ENCODE results near the gene SPSB2.

- TF ChIP-seq, protein P1, sequence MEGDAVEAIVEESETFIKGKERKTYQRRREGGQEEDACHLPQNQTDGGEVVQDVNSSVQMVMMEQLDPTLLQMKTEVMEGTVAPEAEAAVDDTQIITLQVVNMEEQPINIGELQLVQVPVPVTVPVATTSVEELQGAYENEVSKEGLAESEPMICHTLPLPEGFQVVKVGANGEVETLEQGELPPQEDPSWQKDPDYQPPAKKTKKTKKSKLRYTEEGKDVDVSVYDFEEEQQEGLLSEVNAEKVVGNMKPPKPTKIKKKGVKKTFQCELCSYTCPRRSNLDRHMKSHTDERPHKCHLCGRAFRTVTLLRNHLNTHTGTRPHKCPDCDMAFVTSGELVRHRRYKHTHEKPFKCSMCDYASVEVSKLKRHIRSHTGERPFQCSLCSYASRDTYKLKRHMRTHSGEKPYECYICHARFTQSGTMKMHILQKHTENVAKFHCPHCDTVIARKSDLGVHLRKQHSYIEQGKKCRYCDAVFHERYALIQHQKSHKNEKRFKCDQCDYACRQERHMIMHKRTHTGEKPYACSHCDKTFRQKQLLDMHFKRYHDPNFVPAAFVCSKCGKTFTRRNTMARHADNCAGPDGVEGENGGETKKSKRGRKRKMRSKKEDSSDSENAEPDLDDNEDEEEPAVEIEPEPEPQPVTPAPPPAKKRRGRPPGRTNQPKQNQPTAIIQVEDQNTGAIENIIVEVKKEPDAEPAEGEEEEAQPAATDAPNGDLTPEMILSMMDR (tag by site-specific recombination; IDR thresholded peaks at IDR 0.05), result no peak
- TF ChIP-seq, protein P2, sequence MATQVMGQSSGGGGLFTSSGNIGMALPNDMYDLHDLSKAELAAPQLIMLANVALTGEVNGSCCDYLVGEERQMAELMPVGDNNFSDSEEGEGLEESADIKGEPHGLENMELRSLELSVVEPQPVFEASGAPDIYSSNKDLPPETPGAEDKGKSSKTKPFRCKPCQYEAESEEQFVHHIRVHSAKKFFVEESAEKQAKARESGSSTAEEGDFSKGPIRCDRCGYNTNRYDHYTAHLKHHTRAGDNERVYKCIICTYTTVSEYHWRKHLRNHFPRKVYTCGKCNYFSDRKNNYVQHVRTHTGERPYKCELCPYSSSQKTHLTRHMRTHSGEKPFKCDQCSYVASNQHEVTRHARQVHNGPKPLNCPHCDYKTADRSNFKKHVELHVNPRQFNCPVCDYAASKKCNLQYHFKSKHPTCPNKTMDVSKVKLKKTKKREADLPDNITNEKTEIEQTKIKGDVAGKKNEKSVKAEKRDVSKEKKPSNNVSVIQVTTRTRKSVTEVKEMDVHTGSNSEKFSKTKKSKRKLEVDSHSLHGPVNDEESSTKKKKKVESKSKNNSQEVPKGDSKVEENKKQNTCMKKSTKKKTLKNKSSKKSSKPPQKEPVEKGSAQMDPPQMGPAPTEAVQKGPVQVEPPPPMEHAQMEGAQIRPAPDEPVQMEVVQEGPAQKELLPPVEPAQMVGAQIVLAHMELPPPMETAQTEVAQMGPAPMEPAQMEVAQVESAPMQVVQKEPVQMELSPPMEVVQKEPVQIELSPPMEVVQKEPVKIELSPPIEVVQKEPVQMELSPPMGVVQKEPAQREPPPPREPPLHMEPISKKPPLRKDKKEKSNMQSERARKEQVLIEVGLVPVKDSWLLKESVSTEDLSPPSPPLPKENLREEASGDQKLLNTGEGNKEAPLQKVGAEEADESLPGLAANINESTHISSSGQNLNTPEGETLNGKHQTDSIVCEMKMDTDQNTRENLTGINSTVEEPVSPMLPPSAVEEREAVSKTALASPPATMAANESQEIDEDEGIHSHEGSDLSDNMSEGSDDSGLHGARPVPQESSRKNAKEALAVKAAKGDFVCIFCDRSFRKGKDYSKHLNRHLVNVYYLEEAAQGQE (tag by site-specific recombination; IDR thresholded peaks at IDR 0.05), result no peak
- no peak for TF ChIP-seq ZNF114 (tag by site-specific recombination; IDR thresholded peaks at IDR 0.05)
- no peak for TF ChIP-seq OSR2 (tag by site-specific recombination; IDR thresholded peaks at IDR 0.05)
- TF ChIP-seq, protein P3, sequence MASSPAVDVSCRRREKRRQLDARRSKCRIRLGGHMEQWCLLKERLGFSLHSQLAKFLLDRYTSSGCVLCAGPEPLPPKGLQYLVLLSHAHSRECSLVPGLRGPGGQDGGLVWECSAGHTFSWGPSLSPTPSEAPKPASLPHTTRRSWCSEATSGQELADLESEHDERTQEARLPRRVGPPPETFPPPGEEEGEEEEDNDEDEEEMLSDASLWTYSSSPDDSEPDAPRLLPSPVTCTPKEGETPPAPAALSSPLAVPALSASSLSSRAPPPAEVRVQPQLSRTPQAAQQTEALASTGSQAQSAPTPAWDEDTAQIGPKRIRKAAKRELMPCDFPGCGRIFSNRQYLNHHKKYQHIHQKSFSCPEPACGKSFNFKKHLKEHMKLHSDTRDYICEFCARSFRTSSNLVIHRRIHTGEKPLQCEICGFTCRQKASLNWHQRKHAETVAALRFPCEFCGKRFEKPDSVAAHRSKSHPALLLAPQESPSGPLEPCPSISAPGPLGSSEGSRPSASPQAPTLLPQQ (tag by site-specific recombination; IDR thresholded peaks at IDR 0.05), result no peak
- TF ChIP-seq, protein P4, sequence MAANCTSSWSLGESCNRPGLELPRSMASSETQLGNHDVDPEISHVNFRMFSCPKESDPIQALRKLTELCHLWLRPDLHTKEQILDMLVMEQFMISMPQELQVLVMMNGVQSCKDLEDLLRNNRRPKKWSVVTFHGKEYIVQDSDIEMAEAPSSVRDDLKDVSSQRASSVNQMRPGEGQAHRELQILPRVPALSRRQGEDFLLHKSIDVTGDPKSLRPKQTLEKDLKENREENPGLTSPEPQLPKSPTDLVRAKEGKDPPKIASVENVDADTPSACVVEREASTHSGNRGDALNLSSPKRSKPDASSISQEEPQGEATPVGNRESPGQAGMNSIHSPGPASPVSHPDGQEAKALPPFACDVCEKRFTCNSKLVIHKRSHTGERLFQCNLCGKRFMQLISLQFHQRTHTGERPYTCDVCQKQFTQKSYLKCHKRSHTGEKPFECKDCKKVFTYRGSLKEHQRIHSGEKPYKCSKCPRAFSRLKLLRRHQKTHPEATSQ (tag by site-specific recombination; IDR thresholded peaks at IDR 0.05), result no peak
- no peak for TF ChIP-seq ZNF76 (tag by site-specific recombination; IDR thresholded peaks at IDR 0.05; ENCODE audit: borderline replicate concordance, low read depth)
- TF ChIP-seq ZBTB7A (tag by site-specific recombination; IDR thresholded peaks at IDR 0.05; ENCODE audit: low read depth), result no peak
- no peak for TF ChIP-seq ZNF621 (tag by site-specific recombination; IDR thresholded peaks at IDR 0.05)
- TF ChIP-seq ZNF274 (IDR thresholded peaks at IDR 0.05; ENCODE audit: low read length), result no peak
- no peak for TF ChIP-seq ZNF274 (tag by site-specific recombination; IDR thresholded peaks at IDR 0.05; ENCODE audit: borderline replicate concordance)
- no peak for TF ChIP-seq ZSCAN16 (tag by site-specific recombination; IDR thresholded peaks at IDR 0.05)
- TF ChIP-seq YY1 (tag by site-specific recombination; IDR thresholded peaks at IDR 0.05), result no peak
These were observed 25.4 kb downstream of the SPSB2 start for GRCh38 chr12:6847676-6848075.
